ENCODE data around the gene CFAP410. TPM values are rescaled to one million over a fixed set of nuclear protein-coding genes. Genes with fewer than 3 reads are reported as not detected.

Gene CFAP410
- total RNA-seq (10 to 100 TPM; 10.9 to 15.8 (median 13.3) TPM), polyA plus RNA-seq (10 to 100 TPM; 27.6 to 34.7 TPM)
- long read RNA-seq, donor 1, partial matches to known transcripts: 3 of 9 reads
- long read RNA-seq, donor 1, other reads (novel, unspliced or antisense): 5 of 9 reads
- long read RNA-seq, donor 2, partial matches to known transcripts: 2 of 14 reads
- long read RNA-seq, donor 2, other reads (novel, unspliced or antisense): 10 of 14 reads
- long read RNA-seq, donor 3, partial matches to known transcripts: 1 of 6 reads
- long read RNA-seq, donor 3, other reads (novel, unspliced or antisense): 5 of 6 reads

DNA sequence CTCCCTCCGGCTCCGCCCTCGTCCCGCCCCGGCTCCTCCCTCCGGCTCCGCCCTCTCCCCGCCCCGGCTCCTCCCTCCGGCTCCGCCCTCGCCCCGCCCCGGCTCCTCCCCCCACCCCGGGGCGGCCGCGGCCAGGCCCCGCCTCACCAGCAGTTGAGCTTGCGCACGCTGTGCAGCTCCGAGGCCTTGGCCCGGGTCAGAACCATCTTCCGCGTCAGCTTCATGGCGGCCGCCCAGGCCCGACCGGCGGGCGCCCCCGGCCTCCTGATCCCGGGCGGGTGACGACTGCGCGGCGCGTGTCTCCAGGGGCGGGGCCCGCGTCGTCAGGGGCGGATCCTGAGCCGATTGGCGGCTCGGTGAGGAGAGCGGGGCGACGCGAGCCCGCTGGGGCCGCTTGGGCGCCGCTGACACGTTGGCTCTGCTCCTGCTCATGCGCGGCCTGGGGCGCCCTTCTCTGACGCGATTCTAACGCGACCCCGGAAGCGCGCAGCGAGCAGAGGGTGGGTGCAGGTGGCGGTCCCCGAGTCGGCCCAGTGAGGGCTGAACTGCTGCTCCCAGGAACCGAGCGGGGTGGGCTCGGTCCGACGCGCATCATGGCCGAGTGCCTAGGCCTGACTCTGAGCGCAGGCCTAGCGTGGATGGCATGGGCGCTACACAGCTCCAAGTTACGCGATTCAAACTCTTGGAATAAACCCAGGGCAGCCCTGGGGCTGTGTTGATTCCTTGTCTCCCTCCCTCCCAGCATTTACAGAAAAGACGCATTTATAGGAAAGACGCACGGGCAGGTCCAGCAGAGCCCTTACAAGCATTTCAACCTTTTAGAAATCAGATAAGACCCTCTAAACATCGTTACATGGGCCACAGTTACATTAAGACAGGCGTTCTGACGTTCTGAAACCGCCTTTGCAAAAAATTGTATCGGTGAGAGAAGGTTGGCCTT, at the start of gene CFAP410:
Gene CFAP410, minus strand, starts transcription at position 420 of the 940 bp plus-strand sequence. Its CDS starts 196 bp downstream, at position 224.
- peak within 1 kb of the TSS; percentile 53 to 97 (median 86) for H3K4me3 ChIP-seq
- ATAC-seq: peak; percentile 94 to 95 (median 94)
- DNase-seq: peak; percentile 92 to 96
- peaks cover 5 to 22% (median 18%) of the 10 kb centered on the region in 9 donors for H3K4me1 ChIP-seq
- H3K36me3 ChIP-seq: peaks cover 0 to 28% (median 0%) of the 10 kb centered on the region in 9 donors
- no peaks in the 10 kb centered on the region for H3K27me3 ChIP-seq
- no peaks in the 10 kb centered on the region for H3K9me3 ChIP-seq
- WGBS, 2 donors: 1 to 2% methylated on average over 72 to 86 of the region's 90 CpGs
- intact Hi-C loops (cut with DNase I): loop anchor here in 3 of 10 donors (1.0 to 5.0 kb wide), 2 partner anchors 37 to 99 kb away; partner anchors contain the start of gene PFKL (in 2 of the 3)
- TF ChIP-seq, protein P1, sequence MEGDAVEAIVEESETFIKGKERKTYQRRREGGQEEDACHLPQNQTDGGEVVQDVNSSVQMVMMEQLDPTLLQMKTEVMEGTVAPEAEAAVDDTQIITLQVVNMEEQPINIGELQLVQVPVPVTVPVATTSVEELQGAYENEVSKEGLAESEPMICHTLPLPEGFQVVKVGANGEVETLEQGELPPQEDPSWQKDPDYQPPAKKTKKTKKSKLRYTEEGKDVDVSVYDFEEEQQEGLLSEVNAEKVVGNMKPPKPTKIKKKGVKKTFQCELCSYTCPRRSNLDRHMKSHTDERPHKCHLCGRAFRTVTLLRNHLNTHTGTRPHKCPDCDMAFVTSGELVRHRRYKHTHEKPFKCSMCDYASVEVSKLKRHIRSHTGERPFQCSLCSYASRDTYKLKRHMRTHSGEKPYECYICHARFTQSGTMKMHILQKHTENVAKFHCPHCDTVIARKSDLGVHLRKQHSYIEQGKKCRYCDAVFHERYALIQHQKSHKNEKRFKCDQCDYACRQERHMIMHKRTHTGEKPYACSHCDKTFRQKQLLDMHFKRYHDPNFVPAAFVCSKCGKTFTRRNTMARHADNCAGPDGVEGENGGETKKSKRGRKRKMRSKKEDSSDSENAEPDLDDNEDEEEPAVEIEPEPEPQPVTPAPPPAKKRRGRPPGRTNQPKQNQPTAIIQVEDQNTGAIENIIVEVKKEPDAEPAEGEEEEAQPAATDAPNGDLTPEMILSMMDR (IDR thresholded peaks at IDR 0.05): no peak
- H3K27ac ChIP-seq: peak within 1 kb of the TSS; percentile 91 to 99 (median 97)

DNA sequence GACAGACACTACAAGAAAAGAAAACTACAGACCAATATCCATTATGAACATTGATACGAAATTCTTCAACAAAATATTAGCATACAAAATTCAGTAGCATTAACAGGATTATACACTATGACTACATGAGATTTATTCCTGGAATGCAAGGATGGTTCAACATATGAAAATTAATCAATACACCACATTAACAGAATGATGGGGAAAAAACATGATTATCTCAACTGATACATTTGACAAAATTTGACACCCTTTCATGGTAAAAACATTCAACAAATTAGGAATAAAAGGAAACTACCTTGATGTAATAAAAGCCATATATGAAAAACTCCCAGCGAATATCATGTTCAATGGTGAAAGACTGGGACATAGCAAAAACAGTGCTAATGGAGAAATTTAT, 45.8 kb upstream of the CFAP410 start:
- 64 to 67% methylated on average over 2 of the region's 2 CpGs for WGBS, 2 donors

DNA sequence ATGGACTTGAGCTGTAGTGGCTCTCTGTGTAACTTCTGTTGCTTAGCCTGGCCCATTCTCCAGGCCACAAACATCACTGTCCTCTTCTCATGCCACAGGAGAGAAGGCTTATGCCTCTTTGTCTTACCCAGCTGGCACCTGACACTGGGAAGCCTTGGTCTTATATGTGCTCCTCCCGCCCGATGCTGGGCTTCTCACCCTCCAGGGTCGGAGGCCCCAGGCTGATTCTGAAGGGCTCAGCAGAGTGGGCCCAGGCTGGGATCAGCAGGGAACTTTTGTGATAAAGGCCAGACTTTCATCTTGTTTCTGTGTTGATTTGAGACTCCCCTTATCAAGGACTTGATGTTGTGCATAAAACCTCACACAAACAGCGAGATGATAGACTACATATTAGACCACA, 44.0 kb upstream of the CFAP410 start:
- no peak overlapping the region for H3K4me3 ChIP-seq
- ATAC-seq (no peak), DNase-seq (no peak)
- 56 to 69% methylated on average over 4 of the region's 4 CpGs for WGBS, 2 donors
- no peak overlapping the region for H3K27ac ChIP-seq
- TF ChIP-seq, protein P1 (IDR thresholded peaks at IDR 0.05): no peak
- H3K4me1 ChIP-seq: no peaks in the 10 kb centered on the region
- H3K27me3 ChIP-seq: peaks cover 0 to 31% (median 5%) of the 10 kb centered on the region in 7 donors
- intact Hi-C loops (cut with DNase I): loop anchor here in 1 of 10 donors (10.0 kb wide), 1 partner anchor 62 kb away; no protein-coding TSS in a partner anchor
- H3K36me3 ChIP-seq: peaks cover 0 to 67% (median 0%) of the 10 kb centered on the region in 9 donors
- H3K9me3 ChIP-seq: peaks cover 0 to 47% (median 37%) of the 10 kb centered on the region in 11 donors

More for the DNA sequence above, 45.8 kb upstream of the CFAP410 start:
- Histone ChIP-seq H3K36me3 (peaks cover 0 to 50% (median 0%) of the 10 kb centered on the region in 9 donors), H3K4me3 (no peak overlapping the region), H3K9me3 (peaks cover 0 to 54% (median 37%) of the 10 kb centered on the region in 11 donors), H3K27ac (no peak overlapping the region), H3K4me1 (no peaks in the 10 kb centered on the region), H3K27me3 (peaks cover 0 to 13% (median 0%) of the 10 kb centered on the region in 7 donors)
- intact Hi-C loops (cut with DNase I): loop anchor here in 1 of 10 donors (10.0 kb wide), 1 partner anchor 60 kb away; no protein-coding TSS in a partner anchor
- ATAC-seq: no peak
- DNase-seq: no peak
- TF ChIP-seq, protein P1 (IDR thresholded peaks at IDR 0.05): no peak

DNA sequence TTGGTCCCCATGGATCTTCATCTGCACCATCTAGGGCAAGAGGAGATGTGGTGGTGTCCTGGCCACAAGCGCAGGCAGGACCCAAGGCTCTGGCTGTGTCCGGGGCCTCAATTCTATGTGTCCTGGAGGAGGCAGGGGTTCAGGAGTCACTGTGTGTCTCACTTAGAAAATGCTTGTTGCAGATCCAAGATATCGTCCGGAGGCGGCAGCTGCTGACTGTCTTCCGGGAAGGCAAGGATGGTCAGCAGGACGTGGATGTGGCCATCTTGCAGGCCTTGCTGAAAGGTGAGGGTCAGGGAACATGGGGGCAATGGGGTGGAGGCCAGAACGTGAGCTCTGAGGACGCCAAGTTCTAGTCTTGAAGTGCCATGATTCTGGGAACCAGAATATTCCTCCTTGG, 43.3 kb upstream of the CFAP410 start:
- Histone ChIP-seq H3K4me1 (no peaks in the 10 kb centered on the region), H3K27me3 (peaks cover 0 to 37% (median 9%) of the 10 kb centered on the region in 7 donors), H3K36me3 (peaks cover 0 to 71% (median 0%) of the 10 kb centered on the region in 9 donors), H3K4me3 (no peak overlapping the region), H3K27ac (no peak overlapping the region), H3K9me3 (peaks cover 0 to 45% (median 37%) of the 10 kb centered on the region in 11 donors)
- no peak for DNase-seq
- intact Hi-C loops (cut with DNase I): loop anchor here in 1 of 10 donors (10.0 kb wide), 1 partner anchor 62 kb away; no protein-coding TSS in a partner anchor
- no peak for ATAC-seq
- TF ChIP-seq, protein P1 (IDR thresholded peaks at IDR 0.05): no peak
- 87 to 89% methylated on average over 9 of the region's 9 CpGs for WGBS, 2 donors

Measured in heart right ventricle (tissue), 16 donors.